Measurements from ENCODE around the gene MTOR.
"Not testable (repeated sequence)": the region's sequence is repeated elsewhere in the genome, so short reads cannot be mapped to it uniquely, and the experiment has no call there.

Gene MTOR

DNA sequence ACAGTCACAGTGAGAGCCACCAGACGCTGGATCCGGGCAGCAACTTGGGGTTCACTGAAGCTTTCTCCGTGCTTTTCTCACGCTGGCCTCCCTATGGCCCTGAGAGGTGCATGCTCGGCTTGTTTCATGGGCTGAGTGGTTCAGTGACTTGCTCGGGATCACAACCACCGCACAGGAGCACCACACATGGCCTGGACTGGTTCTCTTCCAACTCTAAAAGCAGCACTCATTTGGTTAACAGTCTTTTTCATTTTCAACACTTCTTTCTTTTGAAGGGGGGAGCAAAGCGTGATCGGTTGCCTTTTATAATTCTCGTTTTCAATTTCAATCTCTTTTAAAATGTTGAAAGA, 36.8 kb upstream of the MTOR start:
- no peak for DNase-seq (ENCODE audit: low read depth)

DNA sequence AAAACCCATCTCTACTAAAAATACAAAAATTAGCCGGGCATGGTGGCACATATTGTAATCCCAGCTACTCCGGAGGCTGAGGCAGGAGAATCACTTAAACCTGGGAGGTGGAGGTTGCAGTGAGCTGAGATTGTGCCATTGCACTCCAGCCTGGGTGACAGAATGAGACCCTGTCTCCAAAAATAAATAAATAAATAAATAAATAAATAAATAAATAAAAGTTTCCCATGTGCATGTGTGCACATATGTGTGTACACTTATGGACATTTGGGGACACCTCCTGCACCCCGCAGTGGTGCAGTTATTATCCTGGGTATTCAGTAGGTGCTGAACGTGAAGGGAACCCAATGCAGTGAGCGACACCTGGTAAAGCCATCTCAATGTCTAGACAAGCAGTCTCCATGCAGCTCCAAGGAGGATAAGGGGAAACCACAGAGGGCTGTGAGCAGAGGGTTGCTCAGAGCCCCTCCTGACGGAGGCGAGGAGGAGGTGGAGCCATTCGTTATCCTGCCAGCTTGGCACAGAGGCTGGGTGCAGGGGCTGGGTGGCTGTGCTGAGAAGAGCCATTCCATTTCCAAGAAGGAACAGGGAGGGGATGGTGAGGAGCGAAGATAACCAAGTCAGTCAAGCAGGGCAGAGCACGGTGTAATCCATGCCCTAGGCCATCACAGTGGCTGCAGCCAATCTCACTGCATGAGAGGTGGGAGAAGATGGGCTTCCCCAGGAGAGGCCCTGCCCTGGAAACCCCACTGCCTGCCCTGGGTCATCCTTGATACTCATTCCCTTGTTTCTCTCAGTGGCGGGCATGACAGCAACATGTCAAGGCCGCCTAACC, 36.3 kb upstream of the MTOR start:
- no peak for TF ChIP-seq CTCF (IDR thresholded peaks at IDR 0.05; ENCODE audit: insufficient read depth, low read depth, low read length, missing control alignments)
- no peak for DNase-seq (ENCODE audit: low read depth)
- H3K4me3 ChIP-seq (ENCODE audit: low read length): no peak overlapping the region

More for the DNA sequence above, 36.8 kb upstream of the MTOR start:
- no peak overlapping the region for H3K4me3 ChIP-seq (ENCODE audit: low read length)
- TF ChIP-seq CTCF (IDR thresholded peaks at IDR 0.05; ENCODE audit: insufficient read depth, low read depth, low read length, missing control alignments): no peak

- not testable (repeated sequence) for H3K4me3 ChIP-seq (ENCODE audit: low read length); DNase-seq (ENCODE audit: low read depth)
Observed at GRCh38 chr1:11297774-11298173, 35.4 kb upstream of the MTOR start.

DNA sequence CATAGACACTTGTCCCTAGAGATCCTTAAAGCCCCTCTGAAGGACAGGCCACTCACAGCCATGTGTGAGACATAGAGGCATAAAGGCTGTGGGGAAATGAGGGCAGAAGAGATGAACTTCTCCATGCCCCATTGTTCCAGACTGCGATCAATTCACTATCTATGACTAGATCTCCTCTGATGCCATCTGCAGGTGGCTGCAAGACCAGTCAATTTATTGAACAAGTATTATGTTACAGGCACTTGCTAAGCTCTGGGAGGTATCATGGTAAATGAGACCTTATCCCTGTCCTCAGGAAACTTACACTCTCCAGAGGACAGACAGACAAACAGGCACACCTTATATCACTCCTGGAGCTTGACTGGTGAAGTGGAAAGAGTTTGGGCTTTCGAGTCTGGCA, 33.6 kb upstream of the MTOR start:
- no peak overlapping the region for H3K4me3 ChIP-seq (ENCODE audit: low read length)
- no peak for TF ChIP-seq CTCF (IDR thresholded peaks at IDR 0.05; ENCODE audit: insufficient read depth, low read depth, low read length, missing control alignments)
- no peak for DNase-seq (ENCODE audit: low read depth)

- DNase-seq (ENCODE audit: low read depth): no peak
- H3K4me3 ChIP-seq (ENCODE audit: low read length): no peak overlapping the region
- no peak for TF ChIP-seq CTCF (IDR thresholded peaks at IDR 0.05; ENCODE audit: insufficient read depth, low read depth, low read length, missing control alignments)
Observed at GRCh38 chr1:11294951-11295350, 32.6 kb upstream of the MTOR start.

GRCh38 chr1:11293856-11294255, 31.5 kb upstream of the MTOR start:
- no peak for TF ChIP-seq CTCF (IDR thresholded peaks at IDR 0.05; ENCODE audit: insufficient read depth, low read depth, low read length, missing control alignments)
- DNase-seq (ENCODE audit: low read depth): no peak
- H3K4me3 ChIP-seq (ENCODE audit: low read length): no peak overlapping the region

DNA sequence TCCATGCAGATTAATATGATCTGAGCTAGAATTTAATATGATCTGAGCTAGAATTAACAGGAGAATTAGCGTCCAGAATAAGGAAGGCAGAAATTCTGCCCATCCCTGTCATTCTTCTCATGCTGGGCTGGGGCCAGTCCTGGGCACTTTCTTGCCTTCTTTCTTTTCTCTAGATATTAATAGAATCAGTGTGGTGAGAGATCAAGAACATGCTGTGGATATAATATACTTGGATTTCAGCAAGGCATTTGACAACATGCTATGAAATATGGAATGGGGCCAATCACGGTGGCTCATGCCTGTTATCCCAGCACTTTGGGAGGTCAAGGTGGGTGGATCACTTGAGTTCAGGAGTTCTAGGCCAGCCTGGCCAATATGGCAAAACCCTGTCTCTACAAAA, 28.7 kb upstream of the MTOR start:
- no peak for TF ChIP-seq CTCF (IDR thresholded peaks at IDR 0.05; ENCODE audit: insufficient read depth, low read depth, low read length, missing control alignments)
- no peak for DNase-seq (ENCODE audit: low read depth)
- H3K4me3 ChIP-seq (ENCODE audit: low read length): no peak overlapping the region

Data from epithelial cell of esophagus (primary cell).